Osteoblast (primary cell): ENCODE data around the gene GOLGA1. TPM values are rescaled to one million over a fixed set of nuclear protein-coding genes. Genes with fewer than 3 reads are reported as not detected.

Experiments used
- DNase-seq: peaks from one replicate; pipeline ENCODE4 v3.0.0; 2011; ENCODE audit warnings: low spot score, mixed read lengths; ENCODE audit not compliant: insufficient read length; ENCODE audit errors: missing footprints
- H2AFZ ChIP-seq: 2 replicates; pipeline ENCODE4 v1.6.0; 2011; ENCODE audit warnings: mild to moderate bottlenecking, low read length
- H3K27ac ChIP-seq: 2 replicates; pipeline ENCODE4 v1.5.1; 2011; ENCODE audit warnings: mild to moderate bottlenecking, low read depth, low read length, moderate library complexity
- H3K27me3 ChIP-seq: 2 replicates; pipeline ENCODE4 v1.6.0; 2012; ENCODE audit warnings: mild to moderate bottlenecking, control low read depth, inconsistent platforms, low read length, moderate library complexity; ENCODE audit not compliant: insufficient read depth
- H3K36me3 ChIP-seq: 2 replicates; pipeline ENCODE4 v1.5.1; 2011; ENCODE audit warnings: mild to moderate bottlenecking, low read length, control low read depth, moderate library complexity; ENCODE audit not compliant: insufficient read depth
- H3K4me1 ChIP-seq: 2 replicates; pipeline ENCODE4 v1.5.1; 2011; ENCODE audit warnings: mild to moderate bottlenecking, low read length, control low read depth, moderate library complexity; ENCODE audit not compliant: insufficient read depth
- H3K4me2 ChIP-seq: 2 replicates; pipeline ENCODE4 v1.6.0; 2011; ENCODE audit warnings: mild to moderate bottlenecking, low read length; ENCODE audit not compliant: insufficient read depth
- H3K4me3 ChIP-seq: fragments of 200-600 bp; sonication (generic); 3 replicates; pipeline ENCODE4 v1.5.1; 2012; ENCODE audit warnings: mild to moderate bottlenecking, low read length, inconsistent platforms; ENCODE audit not compliant: insufficient read depth
- H3K79me2 ChIP-seq: 2 replicates; pipeline ENCODE4 v1.6.0; 2012; ENCODE audit warnings: mild to moderate bottlenecking, low read length, control low read depth, inconsistent platforms; ENCODE audit not compliant: insufficient read depth
- H3K9me3 ChIP-seq: 2 replicates; pipeline ENCODE4 v1.5.1; 2011; ENCODE audit warnings: low read depth, low read length, control low read depth
- H4K20me1 ChIP-seq: 2 replicates; pipeline ENCODE4 v1.6.0; 2012; ENCODE audit warnings: mild to moderate bottlenecking, low read length, control low read depth; ENCODE audit not compliant: insufficient read depth
- CTCF ChIP-seq: IDR thresholded peaks from 2 replicates; pipeline ENCODE4 v1.5.1; 2011; ENCODE audit warnings: mild to moderate bottlenecking, low read depth, low read length, moderate library complexity; ENCODE audit errors: extremely low read depth
- total RNA-seq: library from RNA; depleted of rRNA; stranded (reverse); fragments of >200 nt; gene quantifications from 2 replicates; pipeline ENCODE4 v1.2.3, GENCODE V29; 2012

The GOLGA1 gene
- total RNA-seq, 1 donor = 13.4 TPM

GRCh38 chr9:124899845-124900244 lies 41.0 kb downstream of the GOLGA1 start:
- Histone ChIP-seq H3K27ac (no peak overlapping the region), H4K20me1 (peaks cover 3% of the 10 kb centered on the region), H3K36me3 (peaks cover 45% of the 10 kb centered on the region), H2AFZ (no peak overlapping the region), H3K4me2 (no peak overlapping the region), H3K4me1 (peaks cover 6% of the 10 kb centered on the region), H3K27me3 (no peaks in the 10 kb centered on the region), H3K9me3 (no peaks in the 10 kb centered on the region), H3K79me2 (no peaks in the 10 kb centered on the region), H3K4me3 (no peak overlapping the region)
- TF ChIP-seq CTCF = no peak
- DNase-seq = no peak

- Histone ChIP-seq H3K27me3 (no peaks in the 10 kb centered on the region), H2AFZ (no peak overlapping the region), H3K4me3 (no peak overlapping the region), H3K27ac (no peak overlapping the region), H3K4me2 (no peak overlapping the region), H3K9me3 (no peaks in the 10 kb centered on the region), H3K4me1 (peaks cover 6% of the 10 kb centered on the region), H4K20me1 (peaks cover 3% of the 10 kb centered on the region), H3K36me3 (peaks cover 54% of the 10 kb centered on the region), H3K79me2 (no peaks in the 10 kb centered on the region)
- peak; percentile 42 for DNase-seq
- TF ChIP-seq CTCF = no peak
Measured at GRCh38 chr9:124897570-124898460, 43.1 kb downstream of the GOLGA1 start.

- Histone ChIP-seq H4K20me1 (peaks cover 3% of the 10 kb centered on the region), H2AFZ (no peak overlapping the region), H3K27me3 (no peaks in the 10 kb centered on the region), H3K4me1 (no peaks in the 10 kb centered on the region), H3K4me3 (no peak overlapping the region), H3K9me3 (no peaks in the 10 kb centered on the region), H3K4me2 (no peak overlapping the region), H3K36me3 (peaks cover 51% of the 10 kb centered on the region), H3K27ac (no peak overlapping the region), H3K79me2 (no peaks in the 10 kb centered on the region)
- DNase-seq = peak; percentile 32
- peak; percentile 74 for TF ChIP-seq CTCF
Measured at GRCh38 chr9:124894741-124895170, 46.1 kb downstream of the GOLGA1 start.

- no peak overlapping the region for H3K27ac ChIP-seq
- H3K27me3 ChIP-seq = no peaks in the 10 kb centered on the region
- TF ChIP-seq CTCF = no peak
- peaks cover 49% of the 10 kb centered on the region for H3K36me3 ChIP-seq
- H3K4me1 ChIP-seq = no peaks in the 10 kb centered on the region
- H3K4me3 ChIP-seq = no peak overlapping the region
- no peak overlapping the region for H3K4me2 ChIP-seq
- H3K9me3 ChIP-seq = no peaks in the 10 kb centered on the region
- DNase-seq = peak; percentile 11
- peaks cover 3% of the 10 kb centered on the region for H4K20me1 ChIP-seq
- H2AFZ ChIP-seq = no peak overlapping the region
- no peaks in the 10 kb centered on the region for H3K79me2 ChIP-seq
Measured at GRCh38 chr9:124894035-124894740, 46.7 kb downstream of the GOLGA1 start.
